Measurements from ENCODE around the gene ARL5B.

GRCh38 chr10:18615618-18616017 lies 43.6 kb upstream of the ARL5B start:
- no peak for TF ChIP-seq CTCF (IDR thresholded peaks at IDR 0.05; ENCODE audit: insufficient read depth, low read length, poor library complexity, severe bottlenecking)
- TF ChIP-seq EZH2phosphoT487 (conservative IDR thresholded peaks at IDR 0.05; ENCODE audit: low read length), result no peak
